ENCODE data around the gene DNAAF1.

The DNAAF1 gene

GRCh38 chr16:84161037-84161436 is 15.9 kb downstream of the DNAAF1 start:
- no peak for DNase-seq (ENCODE audit: low read depth)

DNA sequence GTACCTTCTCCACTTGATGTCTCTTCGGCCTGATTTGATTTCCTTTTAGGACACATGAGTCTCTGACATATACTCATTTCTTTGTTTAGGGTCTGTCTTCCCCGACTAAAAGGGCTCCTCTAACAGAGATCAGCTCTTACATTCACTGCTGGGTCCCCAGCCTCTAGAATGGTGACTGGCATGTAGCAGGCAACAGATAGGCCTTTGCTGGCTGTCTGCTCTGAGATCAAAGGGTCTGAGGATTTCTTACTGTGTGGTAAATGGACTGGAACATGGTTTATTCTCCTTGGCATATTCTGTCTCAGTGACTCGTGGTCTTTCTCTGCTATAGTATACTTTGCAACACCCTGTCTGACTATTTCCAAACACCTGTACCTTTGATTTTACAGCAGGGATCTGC is 16.7 kb downstream of the DNAAF1 start:
- DNase-seq (ENCODE audit: low read depth), result no peak

- no peak for DNase-seq (ENCODE audit: low read depth)
Measured at GRCh38 chr16:84165746-84166145, 20.6 kb downstream of the DNAAF1 start.

GRCh38 chr16:84166796-84167695 is 21.9 kb downstream of the DNAAF1 start:
- no peak for DNase-seq (ENCODE audit: low read depth)

DNA sequence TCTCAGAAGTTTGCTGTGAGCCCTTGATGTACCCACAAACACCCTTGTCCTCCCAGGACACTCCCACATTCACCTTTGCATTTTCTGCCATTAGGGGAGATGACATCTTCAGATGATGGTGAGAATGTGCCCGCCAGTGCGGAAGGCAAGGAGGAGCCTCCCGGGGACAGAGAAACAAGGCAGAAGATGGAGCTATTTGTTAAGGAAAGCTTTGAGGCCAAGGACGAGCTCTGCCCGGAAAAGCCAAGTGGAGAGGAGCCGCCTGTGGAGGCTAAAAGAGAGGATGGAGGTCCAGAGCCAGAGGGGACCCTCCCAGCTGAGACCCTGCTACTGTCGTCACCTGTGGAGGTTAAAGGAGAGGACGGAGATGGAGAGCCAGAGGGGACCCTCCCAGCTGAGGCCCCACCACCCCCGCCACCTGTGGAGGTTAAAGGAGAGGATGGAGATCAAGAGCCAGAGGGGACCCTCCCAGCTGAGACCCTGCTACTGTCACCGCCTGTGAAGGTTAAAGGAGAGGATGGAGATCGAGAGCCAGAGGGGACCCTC is 24.7 kb downstream of the DNAAF1 start:
- DNase-seq (ENCODE audit: low read depth), result no peak

- DNase-seq (ENCODE audit: low read depth), result no peak
Measured at GRCh38 chr16:84174396-84174795, 29.3 kb downstream of the DNAAF1 start.

DNA sequence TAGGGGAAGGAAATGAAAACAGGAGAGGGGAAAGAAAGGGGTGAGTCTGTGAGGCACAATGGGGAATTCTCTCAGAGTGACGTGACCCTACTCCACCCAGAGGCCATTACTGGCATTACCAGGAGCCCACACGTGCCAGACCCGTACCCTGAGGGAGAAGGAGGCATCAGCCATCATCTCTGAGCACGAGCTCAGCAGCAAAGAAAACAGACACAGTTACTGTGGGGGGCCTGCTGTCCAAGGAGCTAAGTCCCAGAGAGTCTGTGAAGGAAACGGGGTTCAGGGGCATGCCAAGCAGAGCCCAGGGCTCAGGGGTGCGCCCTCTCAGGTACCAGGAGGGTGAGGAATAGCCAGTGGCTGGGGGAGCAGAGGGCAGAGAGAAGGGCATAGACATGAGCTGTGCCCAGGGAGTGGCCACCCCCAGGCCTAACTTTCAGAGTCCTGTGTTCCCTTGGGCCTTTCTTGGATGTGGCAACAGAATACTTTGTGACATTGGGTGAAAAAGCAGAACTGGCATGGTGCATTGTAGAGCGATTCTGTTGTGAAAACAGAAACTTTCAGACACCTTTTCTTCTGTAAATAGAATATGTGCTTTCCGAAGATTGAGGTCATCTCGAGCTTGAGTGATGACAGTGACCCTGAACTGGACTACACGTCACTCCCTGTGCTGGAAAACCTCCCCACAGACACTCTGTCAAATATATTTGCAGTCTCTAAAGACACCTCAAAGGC is 30.4 kb downstream of the DNAAF1 start:
- peak; percentile 53 for DNase-seq (ENCODE audit: low read depth)

GRCh38 chr16:84176192-84177053 is 31.3 kb downstream of the DNAAF1 start:
- no peak for DNase-seq (ENCODE audit: low read depth)

DNA sequence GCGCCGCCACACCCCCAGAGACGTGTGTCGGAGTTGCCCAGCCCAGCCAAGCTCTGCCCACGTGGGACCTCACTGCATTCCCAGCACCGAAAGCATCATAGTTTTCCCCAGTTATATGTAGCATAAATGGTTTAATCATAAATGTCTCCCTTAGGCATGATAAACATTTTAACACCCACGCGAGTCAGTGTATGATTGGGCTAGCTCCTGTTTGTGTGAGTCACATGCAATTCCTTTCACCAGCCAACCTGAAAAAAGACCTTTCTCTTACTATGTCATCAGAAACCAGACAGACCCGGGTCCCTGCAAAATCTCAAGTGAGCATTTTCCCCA is 32.6 kb downstream of the DNAAF1 start:
- DNase-seq (ENCODE audit: low read depth), result no peak

DNA sequence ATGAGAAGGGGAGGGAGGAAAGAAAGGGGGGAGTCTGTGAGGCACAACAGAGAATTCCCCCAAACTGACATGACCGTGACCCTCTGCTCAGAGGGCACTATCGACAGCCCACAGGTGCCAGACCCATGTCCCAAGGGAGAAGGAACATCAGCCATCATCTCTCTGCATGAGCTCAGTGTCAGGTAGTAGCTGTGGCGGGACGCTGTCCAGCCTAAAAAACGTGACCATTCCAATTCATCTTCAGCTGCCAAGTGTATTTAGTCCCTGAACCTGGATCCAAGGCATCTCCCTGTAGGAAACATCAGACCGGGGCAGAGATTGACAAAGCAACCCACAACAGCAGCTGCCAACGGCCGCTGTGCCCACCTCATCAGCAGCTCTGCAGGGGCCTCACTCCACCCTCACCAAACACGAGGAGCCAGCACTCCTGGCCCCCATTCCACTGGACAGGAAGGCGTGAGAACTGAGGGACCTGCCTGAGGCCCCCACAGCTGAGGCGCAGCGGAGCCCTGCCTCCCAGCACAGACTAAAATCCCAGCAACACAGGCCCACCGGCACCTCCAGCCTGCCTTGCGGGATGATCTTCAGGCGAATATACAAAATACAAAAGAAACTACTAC is 33.1 kb downstream of the DNAAF1 start:
- DNase-seq (ENCODE audit: low read depth), result no peak

- DNase-seq (ENCODE audit: low read depth), result no peak
Measured at GRCh38 chr16:84178892-84179611, 33.9 kb downstream of the DNAAF1 start.

- no peak for DNase-seq (ENCODE audit: low read depth)
Measured at GRCh38 chr16:84179612-84180320, 34.7 kb downstream of the DNAAF1 start.

DNA sequence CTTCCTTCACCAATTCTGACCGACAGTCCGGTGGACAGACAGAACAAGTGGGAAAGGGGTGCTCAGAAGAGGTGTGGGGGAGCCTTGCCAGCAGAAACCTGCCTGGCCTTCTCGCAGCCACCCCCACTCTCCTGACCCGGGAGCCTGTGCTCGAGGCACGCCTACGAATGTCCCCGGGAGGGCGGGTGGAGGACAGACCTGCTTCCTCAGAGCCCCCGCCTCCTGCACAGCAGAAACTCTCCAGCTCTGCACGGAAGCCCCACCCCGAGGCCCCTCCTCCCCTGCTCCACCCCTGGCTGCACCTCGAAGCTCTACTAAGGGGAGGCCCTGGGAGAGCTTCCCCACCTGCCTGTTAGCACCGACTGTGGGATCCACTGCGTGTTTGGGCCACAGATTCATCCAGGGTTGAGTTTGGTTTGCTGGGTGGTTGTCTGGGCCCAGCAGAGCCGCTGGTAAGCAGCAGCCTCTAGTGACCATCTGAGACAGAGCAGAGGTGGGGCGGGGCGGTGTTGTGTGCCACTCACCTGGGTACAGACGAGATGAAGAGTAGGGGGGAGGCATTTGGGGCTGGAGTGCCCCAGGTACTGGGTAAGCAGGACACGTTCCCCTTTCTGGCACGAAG is 35.5 kb downstream of the DNAAF1 start:
- no peak for DNase-seq (ENCODE audit: low read depth)

GRCh38 chr16:84181144-84181915 is 36.2 kb downstream of the DNAAF1 start:
- no peak for DNase-seq (ENCODE audit: low read depth)

GRCh38 chr16:84182104-84182503 is 37.0 kb downstream of the DNAAF1 start:
- no peak for DNase-seq (ENCODE audit: low read depth)

GRCh38 chr16:84182680-84183571 is 37.8 kb downstream of the DNAAF1 start:
- DNase-seq (ENCODE audit: low read depth), result no peak

GRCh38 chr16:84183572-84183875 is 38.4 kb downstream of the DNAAF1 start:
- DNase-seq (ENCODE audit: low read depth), result no peak

GRCh38 chr16:84183911-84184591 is 38.9 kb downstream of the DNAAF1 start:
- no peak for DNase-seq (ENCODE audit: low read depth)

All from stimulated activated CD8-positive, alpha-beta memory T cell treated with anti-CD3 and anti-CD28 coated beads, Interleukin-12 subunit alpha, Interleukin-12 subunit beta, amount 100 ng/mL, for 1 hour (primary cell).